ENCODE results near the gene TPRX1.
A peak's percentile ranks its signal among the peaks of the same experiment; 100 is the strongest.
"Not testable (repeated sequence)": the region's sequence is repeated elsewhere in the genome, so short reads cannot be mapped to it uniquely, and the experiment has no call there.

TPRX1 gene

GRCh38 chr19:47789811-47790210, 14.5 kb downstream of the TPRX1 start:
- not testable (repeated sequence) for H3K4me1 ChIP-seq (ENCODE audit: control insufficient read depth, low read depth, low read length); H3K23ac ChIP-seq (ENCODE audit: low read length); H3K27me3 ChIP-seq (ENCODE audit: insufficient read depth, low read length, poor library complexity); H2BK120ac ChIP-seq (ENCODE audit: low read depth, low read length); H3K79me2 ChIP-seq (ENCODE audit: control insufficient read depth, insufficient read depth, low read length); H4K8ac ChIP-seq (ENCODE audit: low read depth, low read length); H3K4me3 ChIP-seq (ENCODE audit: low read length); H2BK15ac ChIP-seq (replicated peaks; ENCODE audit: low read depth); H3K56ac ChIP-seq (ENCODE audit: low read length); H3K27ac ChIP-seq (ENCODE audit: low read depth, low read length); H3K36me3 ChIP-seq (ENCODE audit: control insufficient read depth, insufficient read depth, low read length); H3K9ac ChIP-seq (ENCODE audit: low read length); DNase-seq; H4K5ac ChIP-seq (ENCODE audit: low read length); H3K4ac ChIP-seq (ENCODE audit: low read depth, low read length); H3K4me2 ChIP-seq (ENCODE audit: low read length); H3K18ac ChIP-seq (ENCODE audit: low read length); H2BK5ac ChIP-seq (ENCODE audit: low read length); H3K79me1 ChIP-seq (ENCODE audit: low read length); H2AK5ac ChIP-seq (ENCODE audit: low read length)
- no CpG with 5 or more reads among the region's 13 CpGs for WGBS (ENCODE audit: extremely low coverage, insufficient coverage, low lambda C conversion rate)

DNA sequence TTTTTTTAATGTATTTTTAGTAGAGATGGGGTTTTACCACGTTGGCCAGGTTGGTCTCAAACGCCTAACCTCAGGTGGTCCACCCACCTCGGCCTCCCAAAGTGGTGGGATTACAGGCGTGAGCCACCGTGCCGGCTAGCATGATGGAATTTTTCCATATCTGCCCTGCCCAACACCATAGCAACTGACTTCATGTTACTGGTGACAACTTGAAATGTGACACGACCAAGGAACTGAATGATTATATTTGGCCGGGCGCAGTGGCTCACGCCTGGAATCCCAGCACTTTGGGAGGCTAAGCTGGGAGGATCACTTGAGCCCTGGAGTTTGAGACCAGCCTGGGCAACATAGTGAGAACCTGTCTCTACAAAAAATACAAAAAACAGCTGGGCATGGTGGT, 17.0 kb downstream of the TPRX1 start:
- H3K79me2 ChIP-seq (ENCODE audit: control insufficient read depth, insufficient read depth, low read length); H3K27ac ChIP-seq (ENCODE audit: low read depth, low read length); H2BK15ac ChIP-seq (replicated peaks; ENCODE audit: low read depth); H3K4me2 ChIP-seq (ENCODE audit: low read length); H2BK120ac ChIP-seq (ENCODE audit: low read depth, low read length); H3K79me1 ChIP-seq (ENCODE audit: low read length); H3K56ac ChIP-seq (ENCODE audit: low read length); DNase-seq; H4K8ac ChIP-seq (ENCODE audit: low read depth, low read length); H3K9ac ChIP-seq (ENCODE audit: low read length); H3K4ac ChIP-seq (ENCODE audit: low read depth, low read length); H3K4me3 ChIP-seq (ENCODE audit: low read length); H3K27me3 ChIP-seq (ENCODE audit: insufficient read depth, low read length, poor library complexity); H3K18ac ChIP-seq (ENCODE audit: low read length); H2BK5ac ChIP-seq (ENCODE audit: low read length); H3K23ac ChIP-seq (ENCODE audit: low read length); H3K4me1 ChIP-seq (ENCODE audit: control insufficient read depth, low read depth, low read length); H3K36me3 ChIP-seq (ENCODE audit: control insufficient read depth, insufficient read depth, low read length); H4K5ac ChIP-seq (ENCODE audit: low read length); H2AK5ac ChIP-seq (ENCODE audit: low read length): not testable (repeated sequence)
- no CpG with 5 or more reads among the region's 10 CpGs for WGBS (ENCODE audit: extremely low coverage, insufficient coverage, low lambda C conversion rate)

- no CpG with 5 or more reads among the region's 7 CpGs for WGBS (ENCODE audit: extremely low coverage, insufficient coverage, low lambda C conversion rate)
- no peak overlapping the region for H3K27ac ChIP-seq (ENCODE audit: low read depth, low read length)
Observed at GRCh38 chr19:47786566-47786965, 17.8 kb downstream of the TPRX1 start.

GRCh38 chr19:47781590-47782262, 22.6 kb downstream of the TPRX1 start:
- Histone ChIP-seq H3K4me2 (ENCODE audit: low read length) (no peak overlapping the region), H2BK15ac (replicated peaks; ENCODE audit: low read depth) (no peak overlapping the region), H3K4ac (ENCODE audit: low read depth, low read length) (no peak overlapping the region), H3K27me3 (ENCODE audit: insufficient read depth, low read length, poor library complexity) (no peaks in the 10 kb centered on the region), H2AK5ac (ENCODE audit: low read length) (no peak overlapping the region), H3K79me1 (ENCODE audit: low read length) (peaks cover 19% of the 10 kb centered on the region), H3K9ac (ENCODE audit: low read length) (no peak overlapping the region), H3K27ac (ENCODE audit: low read depth, low read length) (no peak overlapping the region), H3K4me3 (ENCODE audit: low read length) (no peak overlapping the region), H4K5ac (ENCODE audit: low read length) (no peak overlapping the region), H3K4me1 (ENCODE audit: control insufficient read depth, low read depth, low read length) (no peaks in the 10 kb centered on the region), H2BK5ac (ENCODE audit: low read length) (no peak overlapping the region), H3K18ac (ENCODE audit: low read length) (no peak overlapping the region), H4K8ac (ENCODE audit: low read depth, low read length) (no peak overlapping the region), H3K23ac (ENCODE audit: low read length) (no peak overlapping the region), H3K36me3 (ENCODE audit: control insufficient read depth, insufficient read depth, low read length) (peaks cover 21% of the 10 kb centered on the region), H2BK120ac (ENCODE audit: low read depth, low read length) (no peak overlapping the region), H3K56ac (ENCODE audit: low read length) (no peak overlapping the region), H3K79me2 (ENCODE audit: control insufficient read depth, insufficient read depth, low read length) (peaks cover 32% of the 10 kb centered on the region)
- WGBS (ENCODE audit: extremely low coverage, insufficient coverage, low lambda C conversion rate): no CpG with 5 or more reads among the region's 9 CpGs
- DNase-seq: no peak

More at GRCh38 chr19:47786566-47786965, 17.8 kb downstream of the TPRX1 start:
- DNase-seq: no peak
- Histone ChIP-seq H3K36me3 (ENCODE audit: control insufficient read depth, insufficient read depth, low read length) (peaks cover 12% of the 10 kb centered on the region), H4K5ac (ENCODE audit: low read length) (no peak overlapping the region), H3K9ac (ENCODE audit: low read length) (no peak overlapping the region), H2BK120ac (ENCODE audit: low read depth, low read length) (no peak overlapping the region), H3K4me1 (ENCODE audit: control insufficient read depth, low read depth, low read length) (no peaks in the 10 kb centered on the region), H3K79me1 (ENCODE audit: low read length) (peaks cover 3% of the 10 kb centered on the region), H3K27me3 (ENCODE audit: insufficient read depth, low read length, poor library complexity) (no peaks in the 10 kb centered on the region), H3K4ac (ENCODE audit: low read depth, low read length) (no peak overlapping the region), H3K18ac (ENCODE audit: low read length) (no peak overlapping the region), H2BK5ac (ENCODE audit: low read length) (no peak overlapping the region), H3K23ac (ENCODE audit: low read length) (no peak overlapping the region), H3K79me2 (ENCODE audit: control insufficient read depth, insufficient read depth, low read length) (peaks cover 1% of the 10 kb centered on the region), H2AK5ac (ENCODE audit: low read length) (no peak overlapping the region), H4K8ac (ENCODE audit: low read depth, low read length) (no peak overlapping the region), H3K4me3 (ENCODE audit: low read length) (no peak overlapping the region), H3K4me2 (ENCODE audit: low read length) (no peak overlapping the region), H3K56ac (ENCODE audit: low read length) (no peak overlapping the region), H2BK15ac (replicated peaks; ENCODE audit: low read depth) (no peak overlapping the region)

- H2AK5ac ChIP-seq (ENCODE audit: low read length): no peak overlapping the region
- no CpG with 5 or more reads among the region's 9 CpGs for WGBS (ENCODE audit: extremely low coverage, insufficient coverage, low lambda C conversion rate)
- H3K4me1 ChIP-seq (ENCODE audit: control insufficient read depth, low read depth, low read length): no peaks in the 10 kb centered on the region
- H3K4me2 ChIP-seq (ENCODE audit: low read length): peak overlapping the region; percentile 95
- no peak for DNase-seq
- H2BK15ac ChIP-seq (replicated peaks; ENCODE audit: low read depth): no peak overlapping the region
- no peak overlapping the region for H3K27ac ChIP-seq (ENCODE audit: low read depth, low read length)
- no peak overlapping the region for H4K5ac ChIP-seq (ENCODE audit: low read length)
- H3K27me3 ChIP-seq (ENCODE audit: insufficient read depth, low read length, poor library complexity): no peaks in the 10 kb centered on the region
- no peak overlapping the region for H3K23ac ChIP-seq (ENCODE audit: low read length)
- no peak overlapping the region for H3K4ac ChIP-seq (ENCODE audit: low read depth, low read length)
- H2BK5ac ChIP-seq (ENCODE audit: low read length): no peak overlapping the region
- peaks cover 19% of the 10 kb centered on the region for H3K79me1 ChIP-seq (ENCODE audit: low read length)
- H4K8ac ChIP-seq (ENCODE audit: low read depth, low read length): no peak overlapping the region
- H3K4me3 ChIP-seq (ENCODE audit: low read length): no peak overlapping the region
- H3K79me2 ChIP-seq (ENCODE audit: control insufficient read depth, insufficient read depth, low read length): peaks cover 32% of the 10 kb centered on the region
- peak overlapping the region; percentile 99 for H3K9ac ChIP-seq (ENCODE audit: low read length)
- H3K18ac ChIP-seq (ENCODE audit: low read length): no peak overlapping the region
- H3K56ac ChIP-seq (ENCODE audit: low read length): peak overlapping the region; percentile 71
- H3K36me3 ChIP-seq (ENCODE audit: control insufficient read depth, insufficient read depth, low read length): peaks cover 19% of the 10 kb centered on the region
- H2BK120ac ChIP-seq (ENCODE audit: low read depth, low read length): no peak overlapping the region
Observed at GRCh38 chr19:47780215-47780551, 24.2 kb downstream of the TPRX1 start.

Data from mesendoderm (in vitro differentiated cells).